GM18858 (cell line): Measurements from ENCODE around the gene ATG14.
"Not testable (repeated sequence)": the region's sequence is repeated elsewhere in the genome, so short reads cannot be mapped to it uniquely, and the experiment has no call there.

Source experiments
- ATAC-seq: cut with Tn5 transposase; IDR thresholded peaks from one replicate; pipeline ENCODE4 v1.9.1; 2021; ENCODE audit not compliant: unreplicated experiment

ATG14 gene

GRCh38 chr14:55388160-55388559 is 23.5 kb downstream of the ATG14 start:
- ATAC-seq = no peak

GRCh38 chr14:55387121-55387520 is 24.5 kb downstream of the ATG14 start:
- ATAC-seq = no peak

GRCh38 chr14:55386037-55386808 is 25.4 kb downstream of the ATG14 start:
- ATAC-seq = no peak

- ATAC-seq = no peak
These were observed 27.1 kb downstream of the ATG14 start for GRCh38 chr14:55384536-55384935.

GRCh38 chr14:55383541-55384140 is 28.0 kb downstream of the ATG14 start:
- no peak for ATAC-seq

GRCh38 chr14:55383056-55383466 is 28.6 kb downstream of the ATG14 start:
- ATAC-seq = not testable (repeated sequence)

- ATAC-seq = no peak
These were observed 29.1 kb downstream of the ATG14 start for GRCh38 chr14:55382483-55382882.

- no peak for ATAC-seq
These were observed 30.1 kb downstream of the ATG14 start for GRCh38 chr14:55381561-55381960.

GRCh38 chr14:55381040-55381439 is 30.6 kb downstream of the ATG14 start:
- no peak for ATAC-seq

- ATAC-seq = no peak
These were observed 34.4 kb downstream of the ATG14 start for GRCh38 chr14:55377236-55377635.

- ATAC-seq = no peak
These were observed 36.9 kb downstream of the ATG14 start for GRCh38 chr14:55374771-55375170.

GRCh38 chr14:55373784-55374705 is 37.6 kb downstream of the ATG14 start:
- ATAC-seq = no peak

- ATAC-seq = no peak
These were observed 38.8 kb downstream of the ATG14 start for GRCh38 chr14:55372825-55373224.

GRCh38 chr14:55372423-55372822 is 39.2 kb downstream of the ATG14 start:
- ATAC-seq = no peak

- no peak for ATAC-seq
These were observed 40.7 kb downstream of the ATG14 start for GRCh38 chr14:55370883-55371455.

- ATAC-seq = no peak
These were observed 45.4 kb downstream of the ATG14 start for GRCh38 chr14:55366271-55366670.

GRCh38 chr14:55361190-55361589 is 50.4 kb downstream of the ATG14 start:
- no peak for ATAC-seq

GRCh38 chr14:55359307-55359706 is 52.3 kb downstream of the ATG14 start:
- ATAC-seq = no peak

GRCh38 chr14:55356913-55357312 is 54.7 kb downstream of the ATG14 start:
- no peak for ATAC-seq

GRCh38 chr14:55355922-55356321 is 55.7 kb downstream of the ATG14 start:
- no peak for ATAC-seq

GRCh38 chr14:55354500-55354899 is 57.1 kb downstream of the ATG14 start:
- peak; percentile 71 for ATAC-seq
